ENCODE results near the gene ANGPTL8. TPM values are rescaled to one million over a fixed set of nuclear protein-coding genes. Genes with fewer than 3 reads are reported as not detected.

ANGPTL8 gene
- total RNA-seq, 1 donor, result not detected

- no peak for TF ChIP-seq CTCF (IDR thresholded peaks at IDR 0.05; ENCODE audit: insufficient read depth, low read length)
- no peak overlapping the region for H3K4me3 ChIP-seq (ENCODE audit: low read depth, low read length)
- no peak for DNase-seq (ENCODE audit: low read depth)
These were observed 13.6 kb upstream of the ANGPTL8 start for GRCh38 chr19:11225815-11226214.

GRCh38 chr19:11226716-11227166 lies 12.7 kb upstream of the ANGPTL8 start:
- no peak for TF ChIP-seq CTCF (IDR thresholded peaks at IDR 0.05; ENCODE audit: insufficient read depth, low read length)
- no peak overlapping the region for H3K4me3 ChIP-seq (ENCODE audit: low read depth, low read length)
- no peak for DNase-seq (ENCODE audit: low read depth)

DNA sequence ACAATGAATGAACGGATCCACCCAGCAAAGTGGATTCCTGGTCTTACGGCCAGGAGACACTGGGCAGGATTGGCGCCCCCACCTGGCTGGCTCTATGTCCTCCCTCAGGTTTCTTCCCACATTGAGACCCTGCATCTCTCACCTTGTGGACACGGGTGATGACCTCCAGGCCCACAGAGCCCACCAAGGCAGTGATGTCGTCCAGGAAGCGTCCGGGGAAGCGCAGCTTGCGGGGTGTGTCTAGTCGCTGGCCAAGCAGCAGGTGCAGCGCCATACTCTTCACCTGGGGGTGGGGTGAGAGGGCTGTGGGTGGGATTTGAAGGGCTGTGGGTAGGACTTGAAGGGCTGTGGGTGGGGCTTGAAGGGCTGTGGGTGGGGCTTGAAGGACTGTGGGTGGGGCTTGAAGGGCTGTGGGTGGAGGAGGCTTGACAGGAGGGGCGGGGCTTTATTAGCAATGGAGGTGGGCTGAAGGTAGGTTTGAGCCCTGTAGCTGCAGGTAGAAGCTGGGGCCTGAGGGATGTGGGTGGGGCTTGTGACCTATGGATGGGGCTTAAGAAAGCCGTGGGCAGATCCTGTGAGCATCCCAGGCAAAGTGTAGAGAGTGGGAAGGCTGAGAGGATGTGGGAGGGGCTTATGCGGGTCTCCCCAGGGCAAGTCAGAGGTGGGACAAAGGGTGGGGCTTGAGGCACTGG lies 12.1 kb upstream of the ANGPTL8 start:
- no peak for TF ChIP-seq CTCF (IDR thresholded peaks at IDR 0.05; ENCODE audit: insufficient read depth, low read length)
- no peak overlapping the region for H3K4me3 ChIP-seq (ENCODE audit: low read depth, low read length)
- DNase-seq (ENCODE audit: low read depth), result no peak

GRCh38 chr19:11230621-11231386 lies 8.6 kb upstream of the ANGPTL8 start:
- no peak overlapping the region for H3K4me3 ChIP-seq (ENCODE audit: low read depth, low read length)
- TF ChIP-seq CTCF (IDR thresholded peaks at IDR 0.05; ENCODE audit: insufficient read depth, low read length), result no peak
- DNase-seq (ENCODE audit: low read depth), result no peak

DNA sequence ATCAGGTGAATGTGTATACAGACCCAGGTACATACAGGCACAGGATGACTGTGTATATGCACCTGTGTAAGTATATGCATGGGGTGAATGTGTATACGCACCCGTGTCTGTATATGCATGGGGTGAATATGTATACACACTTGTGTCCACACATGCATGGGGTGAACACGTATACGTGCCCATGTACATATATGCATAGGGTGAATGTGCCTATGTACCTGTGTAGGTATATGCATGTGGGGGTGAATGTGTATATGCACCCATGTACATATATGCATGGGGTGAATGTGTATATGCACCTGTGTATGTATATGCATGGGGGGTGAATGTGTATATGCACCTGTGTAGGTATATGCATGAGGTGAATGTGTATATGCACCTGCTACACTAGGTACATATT lies 6.9 kb upstream of the ANGPTL8 start:
- TF ChIP-seq CTCF (IDR thresholded peaks at IDR 0.05; ENCODE audit: insufficient read depth, low read length), result no peak
- DNase-seq (ENCODE audit: low read depth), result no peak
- no peak overlapping the region for H3K4me3 ChIP-seq (ENCODE audit: low read depth, low read length)

DNA sequence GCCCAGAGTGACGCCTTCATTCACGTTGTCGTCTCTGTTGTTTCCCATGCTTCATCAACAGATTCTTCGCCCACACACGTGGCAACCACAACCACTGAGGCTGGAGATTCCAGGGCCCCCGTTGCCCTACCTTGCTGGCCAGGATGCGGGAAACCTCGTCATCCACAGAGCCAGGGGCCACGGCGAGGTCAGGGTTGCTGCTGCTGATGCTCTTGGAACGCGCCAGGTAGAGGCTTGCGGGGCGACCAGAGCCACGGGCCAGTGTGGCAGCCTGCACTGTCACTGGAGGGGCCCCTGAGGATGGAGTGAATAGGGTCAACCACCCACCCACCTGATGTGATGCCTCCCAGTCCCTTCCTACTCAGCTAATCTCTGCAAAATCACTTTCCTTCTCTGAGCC lies 6.3 kb upstream of the ANGPTL8 start:
- TF ChIP-seq CTCF (IDR thresholded peaks at IDR 0.05; ENCODE audit: insufficient read depth, low read length), result no peak
- no peak overlapping the region for H3K4me3 ChIP-seq (ENCODE audit: low read depth, low read length)
- no peak for DNase-seq (ENCODE audit: low read depth)
